ENCODE results near the gene PITX3. TPM values are rescaled to one million over a fixed set of nuclear protein-coding genes. Genes with fewer than 3 reads are reported as not detected.

Gene PITX3
- total and polyA plus RNA-seq, 10 of the 15 experiments (the other 5 are each of a cell fraction or from before 2014, with no cell fraction given): not detected

- RAD21 ChIA-PET (ENCODE audit: unreplicated experiment): no interaction called here
- FAIRE-seq (no peak), ATAC-seq (no peak), DNase-seq (ENCODE audit: low read depth, low spot score) (no peak)
- Histone ChIP-seq H3K27me3 (replicated peaks in 1 of 2; ENCODE audit: control insufficient read depth in 2 of 2, insufficient read depth in 2 of 2, low read length in 1 of 2) (no peaks in the 10 kb centered on the region), H3K36me3 (ENCODE audit: control insufficient read depth in 2 of 2, insufficient read depth in 2 of 2, low read length in 1 of 2) (peaks cover 7 to 24% of the 10 kb centered on the region in 2 experiments), H3K4me2 (ENCODE audit: control insufficient read depth, insufficient read depth) (no peak overlapping the region), H3K27ac (ENCODE audit: control insufficient read depth, insufficient read depth) (no peak overlapping the region), H3K9me3 (replicated peaks; ENCODE audit: control insufficient read depth, insufficient read depth, low read length) (no peaks in the 10 kb centered on the region), H3K4me3 (no peak overlapping the region), H3K9ac (ENCODE audit: control insufficient read depth, insufficient read depth, low read length) (no peak overlapping the region), H4K20me1 (ENCODE audit: control insufficient read depth, insufficient read depth) (peaks cover 4% of the 10 kb centered on the region; the same call in 1 of the 2 replicates), H3K4me1 (ENCODE audit: control insufficient read depth, insufficient read depth, low read length) (0 out of 2 replicates have a peak, but pooled peaks cover under 1% of the 10 kb centered on the region), H3K79me2 (ENCODE audit: control insufficient read depth, insufficient read depth, low read length) (peaks cover 14% of the 10 kb centered on the region), H2AFZ (ENCODE audit: control insufficient read depth, low read depth, low read length) (no peak overlapping the region)
- POLR2A ChIA-PET: interaction anchor here (0.5 kb wide), 2 partner anchors 181 to 749 kb away, joined by 5 to 7 read pairs; no protein-coding TSS in a partner anchor
- in situ Hi-C loops (cut with MboI): no loop called here
- SMC1A ChIA-PET (ENCODE audit: uncharacterized antibody, unreplicated experiment): no interaction called here
- CTCF ChIA-PET: interaction anchor here (1.2 kb wide), 2 partner anchors 23 to 91 kb away, joined by 3 to 4 read pairs; no protein-coding TSS in a partner anchor
- no peak for TF ChIP-seq SUPT20H (IDR thresholded peaks at IDR 0.05; ENCODE audit: borderline replicate concordance, control insufficient read depth, low read depth, low read length)
- no peak for TF ChIP-seq KDM1A (IDR thresholded peaks at IDR 0.05; ENCODE audit: borderline replicate concordance)
- TF ChIP-seq SREBF2 (IDR thresholded peaks at IDR 0.05; ENCODE audit: low read length): no peak
- no peak for TF ChIP-seq ELK1 (IDR thresholded peaks at IDR 0.05; ENCODE audit: low read depth, low read length)
- TF ChIP-seq POLR2A (IDR thresholded peaks at IDR 0.05; ENCODE audit: low read depth, low read length): no peak
- TF ChIP-seq ZNF274 (IDR thresholded peaks at IDR 0.05; ENCODE audit: insufficient read depth, insufficient read length): no peak
- no peak for TF ChIP-seq SRF (IDR thresholded peaks at IDR 0.05; ENCODE audit: low read depth in 2 of 2, low read length in 2 of 2)
- no peak for TF ChIP-seq RELB (IDR thresholded peaks at IDR 0.05; ENCODE audit: low read depth)
- no peak for TF ChIP-seq ATF3 (IDR thresholded peaks at IDR 0.05; ENCODE audit: borderline replicate concordance, extremely low read depth, low read depth, low read length)
- no peak for TF ChIP-seq SPI1 (IDR thresholded peaks at IDR 0.05; ENCODE audit: borderline replicate concordance, insufficient read depth, low read depth, low read length)
- TF ChIP-seq SIN3A (IDR thresholded peaks at IDR 0.05; ENCODE audit: low read depth, low read length): no peak
- intact Hi-C loops (cut with micrococcal nuclease; ENCODE audit: unreplicated experiment): no loop called here
- BruUV-seq (replicated peaks): no TSS peak
Measured at GRCh38 chr10:102261196-102261595, 19.9 kb upstream of the PITX3 start.

Measured in GM12878 (cell line).